Omental fat pad (tissue), 4 donors: ENCODE measurements around the gene PNISR. TPM values are rescaled to one million over a fixed set of nuclear protein-coding genes. Genes with fewer than 3 reads are reported as not detected.
A peak's percentile ranks its signal among the peaks of the same experiment; 100 is the strongest.

Experiments used
- ATAC-seq: fragments of 150-250 bp; one replicate; pipeline ENCODE4 v1.9.1; 2016; ENCODE audit warnings: mild to moderate bottlenecking, moderate library complexity; ENCODE audit not compliant: low FRiP score
- DNase-seq: peaks from one replicate; pipeline ENCODE4 v3.0.0-alpha.2; 2019; ENCODE audit warnings: low spot score
- CTCF ChIP-seq, 3 donors: fragments of 450-650 bp; IDR thresholded peaks; one replicate each; pipeline ENCODE4 v1.5.1; 2016 to 2017; ENCODE audit warnings: antibody characterized with exemption in 3 of 3, mild to moderate bottlenecking in 3 of 3, moderate library complexity in 2 of 3
- total RNA-seq, 4 donors: library from RNA; depleted of rRNA; stranded (reverse); fragments of >200 nt; gene quantifications; one replicate each; pipeline ENCODE4 v1.1.0, GENCODE V29; 2016

The PNISR gene
- total RNA-seq, 4 donors from 2014 or later = 94.9 to 186 (median 98.0) TPM

DNA sequence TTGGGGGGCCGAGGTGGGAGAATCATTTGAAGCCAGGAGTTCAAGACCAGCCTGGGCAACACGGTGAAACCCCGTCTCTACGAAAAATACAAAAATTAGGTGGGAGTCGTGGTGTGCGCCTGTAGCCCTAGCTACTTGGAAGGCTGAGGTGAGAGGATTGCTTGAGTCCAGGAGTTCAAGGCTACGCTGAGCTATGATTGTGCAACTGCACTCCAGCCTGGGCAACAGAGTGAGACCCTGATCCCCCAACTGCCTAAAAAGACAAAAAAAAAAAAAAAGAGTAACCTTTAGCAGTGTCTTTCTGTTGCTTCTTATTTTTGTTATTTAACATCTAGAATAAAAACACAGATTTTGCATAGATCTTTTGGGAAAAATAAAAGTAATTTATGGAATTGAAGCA is 18.0 kb downstream of the PNISR start:
- no peak for TF ChIP-seq CTCF (IDR thresholded peaks at IDR 0.05)

DNA sequence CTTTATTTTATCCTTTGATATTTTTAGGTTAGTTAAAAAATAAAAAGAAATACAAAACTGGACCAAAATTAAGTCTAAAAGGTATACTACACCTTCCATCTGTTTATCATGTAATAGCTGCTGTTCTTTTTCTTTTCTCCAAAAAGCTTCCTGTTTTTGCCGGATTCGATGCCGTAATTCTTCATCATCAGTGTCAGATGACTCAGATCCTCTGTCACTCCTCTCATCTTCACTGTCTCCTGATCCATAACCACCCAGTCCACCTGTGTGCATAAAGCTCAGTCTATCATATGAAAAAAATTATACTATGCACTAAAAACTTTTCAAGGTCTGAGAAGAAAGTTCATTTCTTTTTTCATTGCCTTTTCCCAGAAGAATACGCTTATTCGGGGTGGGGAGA is 22.7 kb downstream of the PNISR start:
- DNase-seq (no peak), ATAC-seq (no peak)
- no peak for TF ChIP-seq CTCF (IDR thresholded peaks at IDR 0.05)

More for the DNA sequence above, 18.0 kb downstream of the PNISR start:
- ATAC-seq (no peak), DNase-seq (no peak)

DNA sequence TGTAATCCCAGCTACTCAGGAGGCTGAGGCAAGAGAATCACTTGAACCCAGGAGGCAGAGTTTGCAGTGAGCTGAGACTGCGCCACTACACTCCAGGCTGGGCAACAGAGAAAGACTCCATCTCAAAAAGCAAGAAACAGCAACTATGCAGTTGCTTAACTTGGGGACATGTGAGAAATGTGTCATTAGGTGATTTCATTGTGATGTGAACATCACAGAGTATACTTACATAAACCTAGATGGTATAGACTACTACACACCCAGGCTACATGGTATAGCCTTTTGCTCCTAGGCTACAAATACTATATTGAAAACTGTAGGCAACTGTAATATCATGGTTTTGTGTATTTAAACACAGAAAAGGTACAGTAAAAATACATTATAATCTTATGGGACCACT is 27.8 kb downstream of the PNISR start:
- TF ChIP-seq CTCF (IDR thresholded peaks at IDR 0.05) = no peak
- DNase-seq = no peak
- no peak for ATAC-seq

DNA sequence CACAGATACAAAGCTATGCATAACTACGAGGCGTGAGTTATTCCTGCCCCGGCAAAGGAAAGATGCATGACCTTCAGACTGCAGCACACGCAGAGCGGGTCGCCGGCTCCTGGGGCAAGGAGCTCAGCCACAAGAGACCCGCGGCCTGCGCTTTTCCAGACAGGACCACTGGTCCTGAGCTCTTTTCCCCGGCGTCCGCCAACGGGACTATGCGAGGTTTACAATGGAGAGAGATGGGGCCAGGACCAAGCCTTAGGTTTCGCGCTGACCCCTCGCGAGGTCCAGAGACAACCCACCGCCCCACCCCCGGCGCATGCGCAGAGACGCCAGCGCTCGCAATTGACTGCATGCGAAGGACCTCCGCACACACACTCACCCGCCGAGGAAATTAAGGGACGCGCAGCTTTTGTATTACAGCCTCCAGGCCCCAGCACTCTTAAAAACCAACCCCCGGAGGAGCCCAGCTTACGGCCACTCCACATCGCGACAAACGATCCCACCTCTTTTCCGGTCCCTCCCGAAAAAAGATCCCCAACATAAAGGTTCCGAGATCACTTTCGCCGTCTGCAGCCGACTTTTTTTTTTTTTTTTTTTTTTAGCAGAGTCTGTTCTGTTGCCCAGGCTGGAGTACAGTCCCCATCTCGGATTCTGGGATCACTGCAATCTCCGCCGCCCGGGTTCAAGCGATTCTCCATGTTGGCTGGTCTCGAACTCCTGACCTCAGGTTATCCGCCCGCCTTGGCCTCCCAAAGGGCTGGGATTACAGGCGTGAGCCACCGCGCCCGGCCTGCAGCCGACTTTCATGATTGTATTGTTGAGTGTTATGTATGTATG is 31.2 kb downstream of the PNISR start, which contains the start of gene COQ3:
Gene COQ3, minus strand, starts transcription at position 498 of the 834 bp plus-strand sequence. Its CDS starts 16 bp downstream, at position 482.
- ATAC-seq (peak; percentile 85), DNase-seq (peak; percentile 59)
- no peak for TF ChIP-seq CTCF (IDR thresholded peaks at IDR 0.05)

DNA sequence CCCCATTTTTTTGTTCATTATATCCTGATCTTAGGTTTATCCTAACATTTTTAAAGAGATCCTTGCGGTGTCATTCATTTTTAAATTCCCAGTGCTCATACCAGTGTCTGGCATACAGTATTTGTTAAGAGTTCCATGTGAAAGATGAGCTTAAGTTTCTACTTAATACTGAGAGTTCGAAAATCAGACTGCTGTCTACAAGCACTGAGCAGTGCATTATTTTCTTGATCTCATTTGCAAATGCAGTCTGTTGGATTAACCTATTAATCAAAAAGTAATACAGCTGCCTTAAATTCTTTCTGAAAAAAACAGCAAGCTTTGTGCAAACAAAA is 31.8 kb downstream of the PNISR start:
- ATAC-seq = no peak
- DNase-seq = no peak
- TF ChIP-seq CTCF (IDR thresholded peaks at IDR 0.05) = no peak

DNA sequence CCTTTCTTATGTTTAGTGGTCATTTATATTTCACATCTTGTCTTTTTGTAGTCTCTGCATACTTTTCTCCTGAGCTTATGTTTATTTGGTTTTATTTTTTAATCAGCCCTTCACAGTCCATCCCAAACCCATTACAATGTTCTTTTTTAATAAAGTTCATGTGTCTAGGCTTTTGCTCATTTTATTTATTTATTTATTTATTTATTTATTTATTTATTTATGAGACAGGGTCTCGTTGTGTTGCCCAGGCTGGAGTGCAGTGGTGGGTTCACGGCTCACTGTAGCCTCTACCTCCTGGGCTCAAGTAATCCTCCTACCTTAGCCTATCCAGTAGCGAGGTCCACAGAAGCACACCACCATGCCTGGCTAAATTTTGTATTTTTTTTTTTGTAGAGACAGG is 34.2 kb downstream of the PNISR start:
- ATAC-seq = no peak
- no peak for TF ChIP-seq CTCF (IDR thresholded peaks at IDR 0.05)
- DNase-seq = no peak

DNA sequence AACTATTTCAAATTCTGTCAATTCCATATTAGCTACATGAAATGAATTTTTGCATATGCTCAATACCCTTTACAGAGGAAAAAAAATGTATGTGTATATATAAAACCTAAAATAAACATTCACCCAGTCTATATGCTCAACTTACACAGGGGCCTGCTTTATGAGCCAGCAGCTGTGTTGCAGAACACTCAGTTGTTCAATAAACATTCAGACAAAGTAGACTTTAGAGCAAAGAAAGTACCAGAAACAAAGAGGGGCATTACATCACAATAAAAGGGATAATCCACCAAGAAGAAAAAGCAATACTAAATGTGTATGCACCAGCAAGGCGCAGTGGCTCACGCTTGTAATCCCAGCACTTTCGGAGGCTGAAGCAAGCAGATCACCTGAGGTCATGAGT is 40.6 kb downstream of the PNISR start:
- no peak for ATAC-seq
- no peak for TF ChIP-seq CTCF (IDR thresholded peaks at IDR 0.05)
- no peak for DNase-seq
